Type B pancreatic cell (in vitro differentiated cells): Measurements from ENCODE around the gene BCAT1. TPM values are rescaled to one million over a fixed set of nuclear protein-coding genes. Genes with fewer than 3 reads are reported as not detected.

ENCODE experiments used
- DNase-seq: peaks from one replicate; pipeline ENCODE4 v3.0.0; 2021; ENCODE audit warnings: mixed read lengths; ENCODE audit not compliant: unreplicated experiment; ENCODE audit errors: extremely low spot score
- H3K27ac Mint-ChIP-seq: 2 replicates; pipeline ENCODE4 v1.8.0; 2021; ENCODE audit warnings: mild to moderate bottlenecking, mixed read lengths
- H3K27me3 Mint-ChIP-seq: 2 replicates; pipeline ENCODE4 v1.8.0; 2021; ENCODE audit warnings: mixed read lengths
- H3K36me3 Mint-ChIP-seq: 2 replicates; pipeline ENCODE4 v1.8.0; 2021; ENCODE audit warnings: mixed read lengths
- H3K4me1 Mint-ChIP-seq: one replicate; pipeline ENCODE4 v1.8.0; 2021; ENCODE audit warnings: mixed read lengths; ENCODE audit not compliant: unreplicated experiment
- H3K4me3 Mint-ChIP-seq: 2 replicates; pipeline ENCODE4 v1.8.0; 2021; ENCODE audit warnings: mild to moderate bottlenecking, mixed read lengths
- H3K9me3 Mint-ChIP-seq: 2 replicates; pipeline ENCODE4 v1.8.0; 2021; ENCODE audit warnings: mixed read lengths
- total RNA-seq: library from RNA; stranded (reverse); gene quantifications from 2 replicates; pipeline ENCODE4 v1.2.1, GENCODE V29; 2021; ENCODE audit warnings: low replicate concordance
- TF ChIP-seq, protein P1 (sequence below): fragments of 200-600 bp; sonication (generic); conservative IDR thresholded peaks from 2 replicates; pipeline ENCODE4 v1.5.0; 2021; ENCODE audit warnings: antibody characterized with exemption, mild to moderate bottlenecking

Gene BCAT1
- total RNA-seq, 1 donor from 2014 or later: 153 TPM

DNA sequence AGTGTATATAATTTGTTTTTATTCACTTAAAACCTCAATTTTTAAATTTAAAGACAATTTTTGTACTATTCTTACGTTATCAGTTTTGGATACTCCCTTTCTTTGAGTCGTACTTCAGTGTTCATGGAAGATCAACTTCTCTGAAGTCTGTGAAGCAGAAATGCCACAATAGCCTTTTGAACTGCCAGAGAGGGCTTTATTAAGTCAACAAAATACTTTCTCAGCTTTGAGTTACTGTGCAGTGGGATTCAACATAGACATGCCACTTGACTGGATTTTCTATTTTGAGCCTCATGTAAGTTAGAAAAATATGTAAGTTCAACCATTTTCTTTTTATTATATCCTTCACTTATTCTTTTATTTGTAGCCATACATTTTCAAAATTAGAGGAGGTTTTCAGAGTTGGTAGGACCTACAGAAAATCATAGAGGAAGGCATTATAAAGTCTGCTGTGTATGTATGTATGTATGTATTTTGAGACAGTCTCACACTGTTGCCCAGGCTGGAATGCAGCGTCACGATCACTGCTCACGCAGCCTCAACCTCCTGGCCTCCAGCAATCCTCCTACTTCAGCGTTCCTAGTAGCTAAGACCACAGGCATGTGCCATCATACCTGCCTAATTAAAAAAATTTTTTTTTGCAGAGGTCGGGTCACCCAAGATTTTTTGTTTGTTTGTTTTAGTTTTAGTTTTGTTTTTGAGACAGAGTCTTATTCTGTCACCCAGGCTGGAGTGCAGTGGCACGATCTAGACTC is 31.3 kb upstream of the BCAT1 start:
- H3K4me3 Mint-ChIP-seq: peak overlapping the region; percentile 18

DNA sequence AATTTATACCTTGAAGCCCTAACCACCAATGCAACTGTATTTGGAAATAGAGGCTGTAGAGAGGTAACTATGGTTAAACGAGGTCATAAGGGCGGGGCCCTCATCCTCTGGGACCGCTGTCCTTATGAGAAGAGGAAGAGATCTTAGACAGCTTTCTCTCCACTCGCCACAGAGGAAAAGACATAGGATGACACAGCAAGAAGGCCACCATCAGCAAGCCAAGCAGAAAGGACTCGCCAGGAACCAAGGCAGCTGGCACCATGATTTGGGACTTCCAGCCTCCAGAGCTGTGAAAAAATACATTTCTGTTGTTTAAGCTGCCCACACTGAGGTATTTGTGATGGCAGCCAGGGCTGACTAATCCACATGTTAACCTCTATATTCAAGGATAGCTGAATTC is 30.4 kb upstream of the BCAT1 start:
- TF ChIP-seq, protein P1, sequence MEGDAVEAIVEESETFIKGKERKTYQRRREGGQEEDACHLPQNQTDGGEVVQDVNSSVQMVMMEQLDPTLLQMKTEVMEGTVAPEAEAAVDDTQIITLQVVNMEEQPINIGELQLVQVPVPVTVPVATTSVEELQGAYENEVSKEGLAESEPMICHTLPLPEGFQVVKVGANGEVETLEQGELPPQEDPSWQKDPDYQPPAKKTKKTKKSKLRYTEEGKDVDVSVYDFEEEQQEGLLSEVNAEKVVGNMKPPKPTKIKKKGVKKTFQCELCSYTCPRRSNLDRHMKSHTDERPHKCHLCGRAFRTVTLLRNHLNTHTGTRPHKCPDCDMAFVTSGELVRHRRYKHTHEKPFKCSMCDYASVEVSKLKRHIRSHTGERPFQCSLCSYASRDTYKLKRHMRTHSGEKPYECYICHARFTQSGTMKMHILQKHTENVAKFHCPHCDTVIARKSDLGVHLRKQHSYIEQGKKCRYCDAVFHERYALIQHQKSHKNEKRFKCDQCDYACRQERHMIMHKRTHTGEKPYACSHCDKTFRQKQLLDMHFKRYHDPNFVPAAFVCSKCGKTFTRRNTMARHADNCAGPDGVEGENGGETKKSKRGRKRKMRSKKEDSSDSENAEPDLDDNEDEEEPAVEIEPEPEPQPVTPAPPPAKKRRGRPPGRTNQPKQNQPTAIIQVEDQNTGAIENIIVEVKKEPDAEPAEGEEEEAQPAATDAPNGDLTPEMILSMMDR: no peak
- Mint-ChIP-seq H3K4me1 (peaks cover 5% of the 10 kb centered on the region), H3K4me3 (no peak overlapping the region), H3K36me3 (peaks cover 6% of the 10 kb centered on the region), H3K9me3 (peaks cover 10% of the 10 kb centered on the region), H3K27ac (no peak overlapping the region), H3K27me3 (no peaks in the 10 kb centered on the region)
- no peak for DNase-seq

More for the DNA sequence above, 31.3 kb upstream of the BCAT1 start:
- Mint-ChIP-seq H3K4me1 (peaks cover 5% of the 10 kb centered on the region), H3K27ac (peak overlapping the region; percentile 77), H3K27me3 (no peaks in the 10 kb centered on the region), H3K36me3 (peaks cover 6% of the 10 kb centered on the region), H3K9me3 (peaks cover 10% of the 10 kb centered on the region)
- TF ChIP-seq, protein P1: no peak
- DNase-seq: no peak

DNA sequence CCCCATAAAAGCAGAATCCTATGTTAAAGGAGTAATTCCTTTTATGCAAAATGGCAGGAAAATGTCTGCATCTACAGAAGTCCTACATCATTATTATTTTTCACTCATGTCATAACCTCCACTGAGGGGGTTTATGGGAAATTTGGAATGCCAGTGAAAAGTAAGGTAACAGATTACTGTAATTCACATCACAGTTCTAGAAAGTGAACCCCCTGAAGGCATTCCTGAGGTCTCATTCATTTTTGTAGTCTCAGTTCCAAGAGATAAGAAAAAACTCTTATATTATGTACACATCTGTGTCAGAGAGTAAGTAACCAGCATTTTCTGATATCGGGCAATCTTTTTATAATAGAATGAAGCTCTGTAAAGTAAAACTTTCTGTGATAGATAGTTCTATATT is 28.8 kb upstream of the BCAT1 start:
- Mint-ChIP-seq H3K4me3 (no peak overlapping the region), H3K27ac (no peak overlapping the region), H3K27me3 (no peaks in the 10 kb centered on the region), H3K9me3 (peaks cover 5% of the 10 kb centered on the region), H3K4me1 (peaks cover 5% of the 10 kb centered on the region), H3K36me3 (peaks cover 3% of the 10 kb centered on the region)
- DNase-seq: no peak
- TF ChIP-seq, protein P1: no peak

DNA sequence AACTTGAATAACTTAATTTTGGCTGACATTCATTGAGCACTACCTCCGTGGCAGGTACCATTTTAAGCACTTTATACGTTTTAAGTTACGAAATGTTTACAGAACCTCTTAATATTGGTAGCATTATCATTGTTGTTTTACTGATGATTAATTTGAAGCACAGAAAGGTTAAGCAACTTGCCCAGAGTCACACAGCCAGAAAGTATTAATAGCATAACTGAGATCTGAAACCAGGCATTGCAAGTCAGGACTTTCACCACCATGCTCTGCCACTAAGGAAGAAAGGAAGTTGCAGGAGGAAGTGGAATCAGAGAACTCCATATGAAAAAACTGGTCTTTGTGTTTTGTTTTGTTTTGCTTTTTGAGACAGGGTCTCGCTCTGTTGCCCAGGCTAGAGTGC is 28.2 kb upstream of the BCAT1 start:
- Mint-ChIP-seq H3K4me1 (peaks cover 5% of the 10 kb centered on the region), H3K36me3 (peaks cover 3% of the 10 kb centered on the region), H3K9me3 (no peaks in the 10 kb centered on the region), H3K27me3 (no peaks in the 10 kb centered on the region), H3K4me3 (no peak overlapping the region), H3K27ac (no peak overlapping the region)
- TF ChIP-seq, protein P1: no peak
- no peak for DNase-seq

DNA sequence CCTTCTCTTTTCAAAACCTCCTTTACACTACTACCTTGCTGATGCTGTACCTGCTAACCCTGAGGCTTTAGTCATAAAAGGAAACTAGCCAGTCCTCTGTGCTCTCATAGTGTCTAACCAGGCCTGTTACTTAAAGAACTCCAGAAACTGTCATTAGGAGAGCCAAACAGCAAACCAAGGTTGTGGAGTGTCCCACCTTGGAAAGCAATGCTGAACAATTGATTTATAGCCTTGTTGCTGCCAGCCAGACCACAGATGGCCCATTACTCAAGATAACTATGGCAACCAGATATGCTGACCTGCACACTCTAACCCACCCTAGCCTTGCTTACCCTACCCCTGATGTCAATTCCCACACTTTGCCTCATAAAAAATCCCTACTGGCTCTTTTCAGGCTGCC is 26.5 kb upstream of the BCAT1 start:
- Mint-ChIP-seq H3K4me3 (peak overlapping the region; percentile 24), H3K4me1 (peaks cover 5% of the 10 kb centered on the region), H3K9me3 (no peaks in the 10 kb centered on the region), H3K27ac (peak overlapping the region; percentile 89), H3K36me3 (peaks cover 3% of the 10 kb centered on the region), H3K27me3 (no peaks in the 10 kb centered on the region)
- TF ChIP-seq, protein P1: no peak
- no peak for DNase-seq
